Skin of body (tissue), 2 donors: Measurements from ENCODE around the gene CISTR. TPM values are rescaled to one million over a fixed set of nuclear protein-coding genes. Genes with fewer than 3 reads are reported as not detected.
A peak's percentile ranks its signal among the peaks of the same experiment; 100 is the strongest.

Experiments used
- DNase-seq: peaks from one replicate; lab custom pipeline; 2025; lab: John Stamatoyannopoulos, UW
- total RNA-seq: library from RNA; depleted of rRNA; stranded (reverse); fragments of >200 nt; gene quantifications from one replicate; pipeline ENCODE4 v1.2.3, GENCODE V29; 2014

CISTR gene
- total RNA-seq, 1 donor from 2014 or later = not detected

- DNase-seq = no peak
These were observed 7.7 kb downstream of the CISTR start for GRCh38 chr12:53744130-53744441.

DNA sequence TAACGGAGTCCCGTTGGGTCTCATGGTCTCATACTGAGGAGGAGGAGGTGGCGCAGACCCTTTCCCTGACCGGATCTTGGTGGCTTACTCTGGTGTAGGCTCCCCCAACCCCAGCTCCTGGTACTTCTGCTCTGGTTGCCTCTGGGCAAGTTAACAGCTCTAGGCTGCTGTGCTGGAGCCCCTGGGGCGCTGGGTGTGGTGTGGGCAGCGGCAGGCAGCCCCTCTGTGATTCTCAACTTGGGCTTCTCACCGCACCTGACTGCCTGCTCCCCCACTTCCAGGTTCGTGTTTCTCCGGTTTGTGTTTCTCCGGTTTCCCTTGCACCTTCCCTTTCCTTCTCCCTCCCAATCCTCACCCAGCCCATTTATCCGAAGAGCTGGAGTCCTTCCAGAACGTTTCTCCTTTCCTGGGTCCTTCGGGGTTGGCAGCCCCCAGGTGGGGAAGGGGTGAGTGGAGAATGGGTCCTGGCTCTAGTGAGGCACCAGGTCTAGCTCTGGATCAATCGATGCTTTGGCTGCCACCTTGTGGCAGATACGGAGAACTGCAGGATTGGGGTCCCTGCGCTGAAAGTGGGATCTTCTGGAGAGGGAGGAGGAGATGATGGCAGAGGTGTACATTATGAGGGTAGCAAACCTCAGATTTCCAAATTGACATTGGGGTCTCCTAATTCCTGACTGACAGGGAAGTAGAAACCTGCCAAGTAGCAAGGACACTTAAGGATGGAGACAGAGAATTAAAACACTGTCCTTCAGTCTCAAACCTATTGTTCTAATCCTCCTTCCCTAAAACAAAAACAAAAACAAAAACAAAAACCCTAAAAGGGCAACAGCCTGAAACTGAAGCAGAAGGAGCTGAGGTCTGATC is 8.3 kb downstream of the CISTR start:
- DNase-seq = no peak

- no peak for DNase-seq
These were observed 11.7 kb downstream of the CISTR start for GRCh38 chr12:53740130-53740491.

DNA sequence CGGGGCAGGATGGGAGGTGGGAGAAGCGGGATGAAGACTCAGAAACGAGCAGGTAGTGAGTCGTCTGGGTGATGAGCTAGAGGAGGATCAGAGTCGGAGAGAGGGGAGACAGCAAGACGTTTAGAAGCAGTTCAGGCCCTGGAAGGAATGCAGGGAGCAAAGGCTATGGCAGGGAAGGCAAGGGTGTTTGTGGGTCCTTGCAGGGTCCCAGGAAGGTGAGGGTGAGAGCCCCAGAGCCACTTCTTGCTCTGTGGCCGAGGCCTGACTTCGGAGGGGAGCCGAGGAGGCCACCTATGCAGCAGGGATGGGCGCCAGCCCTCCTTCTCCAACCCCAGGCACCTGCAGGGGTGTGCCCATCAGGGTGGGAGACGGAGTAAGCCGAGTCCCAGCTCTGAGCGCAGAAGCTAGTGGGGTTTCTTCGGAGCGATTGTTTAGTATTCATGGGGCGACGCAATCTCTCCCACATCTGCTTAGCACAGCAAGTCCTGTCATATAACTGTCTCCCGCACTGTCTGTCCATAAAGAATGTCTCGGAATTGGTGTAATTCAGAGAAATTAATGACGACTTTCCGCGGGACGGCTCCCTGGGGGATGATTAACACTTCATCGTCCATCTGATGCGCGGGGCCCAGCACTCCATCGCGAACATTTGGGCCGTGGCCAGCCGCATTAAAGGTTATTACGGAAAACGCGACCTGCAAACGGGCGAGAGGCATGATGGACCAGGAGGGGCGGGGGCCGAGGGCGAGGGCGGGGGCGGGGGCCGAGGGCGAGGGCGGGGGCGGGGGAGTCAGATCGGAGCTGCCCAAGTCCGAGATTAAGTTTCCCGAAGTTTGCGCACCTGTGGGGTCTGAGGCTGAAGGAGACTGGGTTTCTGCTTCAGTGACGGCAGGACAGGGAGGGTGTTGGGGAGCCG is 12.3 kb downstream of the CISTR start:
- no peak for DNase-seq

DNA sequence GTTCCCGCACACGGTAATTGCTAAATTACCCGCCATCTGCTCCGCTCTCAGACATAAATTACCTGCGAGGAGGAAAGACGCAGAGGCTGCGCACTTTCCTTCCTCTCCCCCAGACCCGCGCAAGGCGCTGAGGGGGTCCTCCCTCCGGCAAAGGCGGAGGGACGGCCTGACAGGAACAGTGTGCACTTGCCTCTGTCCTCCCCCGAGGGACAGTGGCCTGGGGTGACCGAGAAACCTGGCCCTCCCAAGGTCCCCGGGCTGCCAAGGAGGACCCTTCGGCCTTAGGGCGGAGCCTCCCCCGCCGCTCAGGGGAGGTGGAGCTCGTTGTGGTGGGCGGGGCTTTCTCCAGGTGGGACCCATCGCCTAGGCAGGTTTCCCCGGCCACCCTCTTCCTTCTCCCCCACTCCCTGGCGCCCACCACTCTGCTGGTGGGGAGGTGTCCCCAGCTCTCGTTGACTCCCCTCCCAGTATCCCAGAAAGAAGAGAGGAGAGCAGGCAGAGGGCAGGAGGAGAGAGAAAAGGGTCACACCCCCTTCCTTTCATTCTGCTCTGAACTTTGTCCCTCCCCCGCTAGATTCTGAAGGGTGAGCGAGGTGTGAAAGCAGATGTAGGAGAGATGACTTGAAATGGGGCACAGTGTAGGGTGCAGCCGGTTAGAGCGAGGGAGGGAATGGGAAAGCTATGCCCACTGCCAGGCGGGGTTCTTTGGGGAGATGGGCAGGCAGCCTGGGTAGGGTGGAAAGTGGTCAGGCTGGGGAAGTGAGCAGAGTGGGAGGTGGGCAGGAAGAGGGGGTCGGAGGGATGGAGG is 13.2 kb downstream of the CISTR start:
- no peak for DNase-seq

- DNase-seq = no peak
These were observed 13.8 kb downstream of the CISTR start for GRCh38 chr12:53737951-53738405.

DNA sequence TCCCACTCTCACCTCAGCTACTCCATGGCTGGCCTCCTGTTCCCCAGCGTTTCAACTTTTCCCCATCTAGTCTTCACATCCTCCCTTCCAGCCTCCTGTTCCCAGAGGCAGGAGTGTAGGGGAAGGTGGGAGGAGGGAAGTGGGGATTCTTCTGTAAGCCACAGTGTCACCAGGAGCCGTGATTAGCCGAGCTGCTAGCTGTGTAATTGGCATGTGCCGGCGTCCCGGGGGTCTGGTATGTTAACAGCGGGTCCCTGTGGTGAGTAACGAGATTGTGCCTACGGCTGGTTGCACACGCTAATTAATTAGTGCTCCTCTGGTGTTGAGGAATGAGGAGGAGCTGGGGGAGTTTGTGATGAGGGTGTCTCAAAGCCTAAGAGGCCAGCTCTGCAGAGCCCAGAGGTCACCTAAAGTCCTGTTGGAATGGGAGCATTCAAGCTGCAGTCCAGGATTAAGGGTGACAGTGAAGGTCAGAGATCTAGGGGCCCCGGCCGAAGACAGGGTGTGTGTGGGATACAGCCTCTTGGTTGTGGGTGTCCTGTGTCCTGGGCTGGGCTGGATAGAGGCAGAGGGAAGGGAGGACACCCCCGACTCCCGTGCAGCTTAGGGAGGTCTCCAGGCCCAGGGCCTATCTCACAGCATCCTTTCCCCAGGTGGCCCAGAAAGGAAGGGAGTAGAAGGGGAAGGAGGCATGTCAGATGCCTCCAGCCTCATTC is 14.5 kb downstream of the CISTR start:
- DNase-seq = no peak

- DNase-seq = no peak
These were observed 15.2 kb downstream of the CISTR start for GRCh38 chr12:53736592-53736991.

DNA sequence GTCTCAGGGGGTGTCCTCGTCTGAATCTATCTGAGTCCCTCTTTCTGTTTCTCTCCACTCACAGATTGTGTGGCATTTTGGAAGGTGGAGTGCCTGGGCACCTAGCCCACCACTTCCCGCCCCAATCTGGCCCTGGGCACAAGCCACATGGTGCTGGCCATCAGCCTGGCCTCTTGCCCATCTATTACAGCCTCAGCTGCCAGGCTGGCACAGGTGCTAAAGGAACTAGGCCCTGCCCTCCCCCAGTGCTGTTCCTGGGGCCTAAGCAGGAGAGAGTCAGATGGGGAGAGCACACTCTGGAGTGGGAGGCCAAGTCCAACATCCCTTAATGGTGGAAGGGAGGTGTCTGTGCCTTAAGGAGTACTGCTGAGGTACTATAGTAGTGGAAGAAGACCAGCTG is 16.2 kb downstream of the CISTR start:
- no peak for DNase-seq

DNA sequence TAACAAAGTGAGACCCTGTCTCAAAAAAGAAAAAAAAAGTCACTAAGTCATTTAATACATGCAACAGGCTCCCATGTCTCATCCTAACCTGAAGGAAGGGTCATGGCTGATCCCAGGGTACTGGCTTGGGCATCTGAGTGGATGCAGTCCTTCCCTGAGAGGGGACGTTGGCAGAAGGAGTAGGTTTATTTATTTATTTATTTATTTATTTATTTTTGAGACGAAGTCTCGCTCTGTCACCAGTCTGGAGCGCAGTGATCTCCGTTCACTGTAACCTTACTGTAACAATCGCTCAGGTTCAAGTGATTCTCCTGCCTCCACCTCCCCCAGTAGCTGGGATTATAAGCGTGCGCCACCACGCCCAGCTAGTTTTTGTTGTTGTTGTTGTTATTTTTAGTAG is 17.4 kb downstream of the CISTR start:
- DNase-seq = no peak

DNA sequence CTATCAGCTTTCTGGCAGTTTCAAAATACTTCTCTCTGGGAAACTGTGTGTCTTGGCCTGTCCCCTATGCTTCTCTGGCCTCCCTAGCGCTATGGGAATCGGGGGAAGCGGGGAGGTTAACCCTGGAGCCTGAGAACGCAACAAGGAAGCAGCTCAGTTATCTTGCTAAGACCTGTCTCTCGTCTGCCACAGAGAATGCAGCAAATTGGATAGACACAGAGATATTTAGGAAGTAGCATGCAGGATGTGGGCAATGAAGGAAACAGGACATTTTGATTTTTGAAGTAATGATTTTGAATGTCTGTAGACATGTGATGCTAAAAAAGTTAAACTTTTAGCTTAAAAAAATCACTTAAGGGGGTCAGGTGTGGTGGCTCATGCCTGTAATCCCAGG is 18.0 kb downstream of the CISTR start:
- DNase-seq = no peak

- no peak for DNase-seq
These were observed 18.6 kb downstream of the CISTR start for GRCh38 chr12:53733051-53733806.

DNA sequence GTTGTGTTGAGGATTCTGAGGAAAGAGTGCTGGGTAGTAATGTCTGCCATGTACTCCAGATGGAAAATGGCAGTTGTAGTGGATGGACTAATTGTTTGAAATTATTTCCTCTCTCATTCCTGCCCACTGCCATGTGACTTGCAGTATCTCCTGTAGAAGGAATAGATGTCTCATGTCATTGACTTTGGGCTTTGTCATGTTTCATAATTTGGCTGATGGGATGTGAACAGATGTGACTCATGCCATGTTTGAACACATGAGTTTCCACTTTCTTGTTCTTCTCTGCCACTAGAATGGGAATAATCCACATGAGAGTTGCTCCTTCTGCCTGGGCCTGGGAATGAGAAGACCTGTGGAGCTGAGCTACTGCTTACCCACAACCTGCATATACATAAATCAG is 22.1 kb downstream of the CISTR start:
- DNase-seq = no peak

- DNase-seq = no peak
These were observed 23.6 kb downstream of the CISTR start for GRCh38 chr12:53728206-53728605.

DNA sequence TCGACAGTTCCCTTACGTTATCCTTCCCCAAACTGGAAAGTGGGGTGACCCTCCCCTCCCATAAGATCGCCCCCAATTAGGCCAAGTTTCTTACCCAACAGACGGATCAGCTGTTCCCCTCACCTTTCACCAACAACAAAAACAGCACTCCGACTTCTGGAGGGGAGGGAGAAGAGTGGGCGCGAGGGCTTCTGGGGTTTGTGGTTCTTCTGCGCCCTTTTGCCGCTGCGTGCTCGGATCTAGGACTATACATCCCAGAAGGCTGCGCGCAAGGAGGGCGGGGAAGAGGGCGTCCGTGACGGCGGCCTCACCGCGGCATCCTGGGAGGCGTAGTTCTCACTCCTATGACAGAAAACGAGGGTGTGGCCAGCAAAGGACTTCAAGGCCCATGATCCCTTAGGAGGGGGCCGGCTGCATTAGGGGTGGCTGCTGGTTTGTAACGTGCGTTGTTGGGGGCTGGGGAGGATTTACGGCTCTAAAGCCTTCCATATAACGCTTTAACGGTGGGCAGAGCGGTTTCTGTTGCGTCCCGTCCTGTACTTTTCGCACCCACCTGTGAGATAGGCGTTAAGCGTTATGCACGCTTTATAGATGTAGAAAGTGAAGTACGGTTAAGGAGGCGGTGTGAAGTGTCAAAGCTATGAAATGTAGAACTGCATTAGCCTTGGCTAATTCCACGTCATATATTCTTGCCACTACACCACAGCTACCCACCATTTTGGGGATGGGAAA is 24.3 kb downstream of the CISTR start, which contains the start of gene CALCOCO1:
Gene CALCOCO1, minus strand, starts transcription at position 143 of the 732 bp plus-strand sequence. CDS start 2,210 bp downstream, outside the sequence.
- peak; percentile 99 for DNase-seq

DNA sequence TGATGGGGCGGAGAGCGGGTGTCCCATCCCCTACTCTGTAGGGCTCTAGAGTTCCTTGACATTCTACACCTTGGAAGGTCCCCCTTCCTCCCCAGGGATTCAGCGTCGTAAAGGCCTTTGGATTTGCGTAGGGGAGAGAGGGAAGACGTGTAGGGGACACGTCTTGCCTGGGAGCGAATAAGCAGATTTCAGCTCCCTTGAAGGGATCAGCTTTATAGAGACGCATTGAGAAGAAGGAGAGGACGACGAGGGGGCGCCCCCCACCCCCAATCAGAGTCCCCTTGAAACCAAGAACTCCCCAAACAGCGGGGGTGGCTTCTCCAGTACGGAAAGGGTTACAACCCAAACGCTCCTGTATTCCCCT is 24.9 kb downstream of the CISTR start:
- no peak for DNase-seq

DNA sequence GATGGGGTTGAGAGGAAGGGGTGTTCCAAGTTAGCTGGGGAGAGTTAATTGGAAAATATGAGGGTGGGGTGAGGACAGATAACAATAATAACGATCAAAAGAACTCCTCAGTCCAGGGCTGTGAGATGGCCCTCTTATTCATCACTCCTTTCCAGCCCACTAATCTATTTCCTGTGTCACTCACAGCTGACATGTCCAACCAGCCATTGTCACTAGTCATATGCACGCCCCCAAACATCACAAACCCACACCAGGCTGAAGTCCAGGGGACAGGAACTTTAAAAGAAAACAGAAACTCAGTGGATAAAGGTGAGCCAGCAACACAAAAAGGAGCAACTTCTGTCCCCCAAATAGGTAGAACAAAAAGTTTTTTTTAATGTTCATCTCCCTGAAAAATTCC is 25.4 kb downstream of the CISTR start:
- no peak for DNase-seq

DNA sequence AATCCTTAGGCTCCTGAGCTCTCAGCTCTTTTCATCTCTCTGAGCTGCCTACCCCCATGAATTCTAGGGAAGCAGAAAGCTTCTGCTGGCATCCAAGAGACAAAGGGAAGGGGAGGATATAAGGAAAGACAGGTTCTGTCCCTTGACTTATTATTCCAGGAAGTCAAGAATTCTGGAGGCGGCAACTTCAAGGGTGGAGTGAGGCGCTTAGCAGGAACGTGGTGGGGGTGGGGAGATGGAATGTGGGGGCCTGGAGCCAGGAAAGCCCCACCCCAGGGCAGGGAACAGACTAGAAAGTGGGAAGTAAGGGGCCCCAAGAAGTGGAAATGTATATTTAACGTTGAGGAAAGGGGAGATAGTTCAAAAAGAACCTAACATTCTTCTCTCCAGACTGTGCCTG is 26.0 kb downstream of the CISTR start:
- DNase-seq = no peak

DNA sequence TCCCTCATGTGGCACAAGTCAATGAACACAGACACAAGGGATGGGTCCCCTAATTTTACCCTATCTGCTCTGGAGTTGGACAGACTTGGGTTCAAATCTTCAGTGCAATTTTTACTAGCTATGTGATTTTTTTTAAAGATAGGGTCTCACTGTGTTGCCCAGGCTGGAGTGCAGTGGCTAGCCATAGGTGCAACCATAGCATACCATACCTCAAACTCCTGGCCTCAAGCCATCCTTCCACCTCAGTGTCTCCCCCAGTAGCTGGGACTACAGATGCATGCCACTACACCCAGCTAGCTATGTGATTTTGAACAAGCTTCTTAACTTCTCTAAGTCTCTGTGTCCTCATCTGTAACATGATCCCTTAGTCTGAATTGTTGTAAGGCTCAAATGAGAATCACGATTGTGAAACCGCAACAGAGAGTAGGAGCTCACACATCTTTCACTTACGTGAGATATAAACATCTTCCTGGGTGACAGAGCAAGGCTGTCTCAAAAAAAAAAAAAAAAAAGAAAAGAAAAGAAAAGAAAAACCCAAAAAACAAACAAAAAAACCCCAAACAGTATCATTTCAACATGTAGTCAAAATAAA is 29.2 kb downstream of the CISTR start:
- no peak for DNase-seq
